NCI-H460 (cell line): ENCODE measurements around the gene FTCD. TPM values are rescaled to one million over a fixed set of nuclear protein-coding genes. Genes with fewer than 3 reads are reported as not detected.
"Not testable (repeated sequence)": the region's sequence is repeated elsewhere in the genome, so short reads cannot be mapped to it uniquely, and the experiment has no call there.

Experiments
- DNase-seq: peaks from one replicate; pipeline ENCODE4 v3.0.0-alpha.2; 2016; ENCODE audit warnings: low read depth; ENCODE audit errors: extremely low read depth
- total RNA-seq: library from RNA; depleted of rRNA; stranded (reverse); fragments of >200 nt; shearing (Covaris generic); gene quantifications from 2 replicates; pipeline ENCODE4 v1.2.3, GENCODE V29; 2014

Gene FTCD
- total RNA-seq, 1 experiment from 2014 or later, result 0.22 TPM

DNA sequence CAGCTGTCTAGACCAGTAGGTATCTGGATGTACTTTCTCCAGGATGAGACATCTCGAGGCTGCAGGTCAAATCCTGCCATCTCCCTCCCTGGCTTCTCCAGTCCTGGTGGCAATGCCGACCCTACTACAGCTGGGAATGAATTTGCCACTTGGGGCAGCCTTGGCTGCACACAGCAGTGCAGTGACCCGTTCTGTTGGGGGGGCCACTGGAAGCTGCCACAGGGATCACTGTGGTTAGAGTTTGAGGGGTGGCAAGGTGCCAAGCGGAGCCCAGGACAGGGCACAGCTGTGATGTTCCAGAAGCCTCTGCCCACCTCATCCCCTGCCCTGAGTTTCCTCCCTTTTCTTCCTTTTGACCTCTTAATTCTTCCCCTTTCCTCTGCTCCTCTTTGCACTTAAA, 40.4 kb downstream of the FTCD start:
- no peak for DNase-seq

DNA sequence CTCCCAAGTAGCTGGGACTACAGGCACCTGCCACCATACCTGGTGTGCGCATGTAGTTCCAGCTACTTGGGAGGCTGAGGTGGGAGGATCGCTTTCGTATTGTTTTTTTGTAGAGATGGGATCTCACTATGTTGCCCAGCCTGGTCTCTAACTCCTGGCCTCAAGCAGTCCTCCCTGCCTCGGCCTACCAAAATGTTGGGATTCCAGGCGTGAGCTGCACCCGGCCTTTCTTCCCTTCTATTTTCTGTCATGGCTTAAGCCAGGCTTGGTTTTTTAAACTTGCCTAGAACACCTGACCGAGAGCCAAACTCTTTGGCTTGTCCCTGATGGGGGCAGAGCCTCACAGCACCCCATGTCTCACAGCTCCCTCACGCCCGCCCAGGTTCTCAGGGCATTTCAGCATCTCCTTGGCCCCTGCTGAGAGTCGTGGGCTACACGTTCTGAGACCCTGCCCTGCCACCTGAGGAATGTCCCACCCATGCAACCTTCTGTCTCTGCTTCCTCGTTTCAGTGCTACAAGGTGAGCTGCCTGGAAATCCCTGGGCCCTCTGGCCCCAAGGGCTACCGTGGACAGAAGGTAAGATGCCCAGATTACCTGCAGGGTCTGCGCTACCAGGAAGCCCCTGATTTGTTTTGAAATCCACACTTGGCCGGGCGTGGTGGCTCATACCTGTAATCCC, 41.7 kb downstream of the FTCD start:
- DNase-seq, result no peak

GRCh38 chr21:46112725-46113215, 42.6 kb downstream of the FTCD start:
- no peak for DNase-seq

DNA sequence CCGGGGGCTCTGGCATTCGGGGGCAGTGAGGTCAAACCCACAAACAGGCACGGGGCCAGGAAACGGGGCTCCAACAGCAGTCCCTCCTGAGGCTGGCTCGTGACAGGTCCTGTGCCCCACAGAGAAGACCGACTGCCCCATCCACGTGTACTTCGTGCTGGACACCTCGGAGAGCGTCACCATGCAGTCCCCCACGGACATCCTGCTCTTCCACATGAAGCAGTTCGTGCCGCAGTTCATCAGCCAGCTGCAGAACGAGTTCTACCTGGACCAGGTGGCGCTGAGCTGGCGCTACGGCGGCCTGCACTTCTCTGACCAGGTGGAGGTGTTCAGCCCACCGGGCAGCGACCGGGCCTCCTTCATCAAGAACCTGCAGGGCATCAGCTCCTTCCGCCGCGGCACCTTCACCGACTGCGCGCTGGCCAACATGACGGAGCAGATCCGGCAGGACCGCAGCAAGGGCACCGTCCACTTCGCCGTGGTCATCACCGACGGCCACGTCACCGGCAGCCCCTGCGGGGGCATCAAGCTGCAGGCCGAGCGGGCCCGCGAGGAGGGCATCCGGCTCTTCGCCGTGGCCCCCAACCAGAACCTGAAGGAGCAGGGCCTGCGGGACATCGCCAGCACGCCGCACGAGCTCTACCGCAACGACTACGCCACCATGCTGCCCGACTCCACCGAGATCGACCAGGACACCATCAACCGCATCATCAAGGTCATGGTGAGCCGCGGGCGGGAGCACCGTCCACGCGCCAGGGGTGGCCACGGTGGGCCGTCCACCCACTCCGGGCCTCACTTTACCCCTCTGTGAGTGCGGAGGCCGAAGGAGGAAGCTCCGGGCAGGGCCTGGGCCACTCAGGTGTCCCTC, 43.3 kb downstream of the FTCD start:
- no peak for DNase-seq

GRCh38 chr21:46111193-46111571, 44.2 kb downstream of the FTCD start:
- DNase-seq, result no peak

- DNase-seq, result no peak
Observed at GRCh38 chr21:46110499-46111192, 44.7 kb downstream of the FTCD start.

DNA sequence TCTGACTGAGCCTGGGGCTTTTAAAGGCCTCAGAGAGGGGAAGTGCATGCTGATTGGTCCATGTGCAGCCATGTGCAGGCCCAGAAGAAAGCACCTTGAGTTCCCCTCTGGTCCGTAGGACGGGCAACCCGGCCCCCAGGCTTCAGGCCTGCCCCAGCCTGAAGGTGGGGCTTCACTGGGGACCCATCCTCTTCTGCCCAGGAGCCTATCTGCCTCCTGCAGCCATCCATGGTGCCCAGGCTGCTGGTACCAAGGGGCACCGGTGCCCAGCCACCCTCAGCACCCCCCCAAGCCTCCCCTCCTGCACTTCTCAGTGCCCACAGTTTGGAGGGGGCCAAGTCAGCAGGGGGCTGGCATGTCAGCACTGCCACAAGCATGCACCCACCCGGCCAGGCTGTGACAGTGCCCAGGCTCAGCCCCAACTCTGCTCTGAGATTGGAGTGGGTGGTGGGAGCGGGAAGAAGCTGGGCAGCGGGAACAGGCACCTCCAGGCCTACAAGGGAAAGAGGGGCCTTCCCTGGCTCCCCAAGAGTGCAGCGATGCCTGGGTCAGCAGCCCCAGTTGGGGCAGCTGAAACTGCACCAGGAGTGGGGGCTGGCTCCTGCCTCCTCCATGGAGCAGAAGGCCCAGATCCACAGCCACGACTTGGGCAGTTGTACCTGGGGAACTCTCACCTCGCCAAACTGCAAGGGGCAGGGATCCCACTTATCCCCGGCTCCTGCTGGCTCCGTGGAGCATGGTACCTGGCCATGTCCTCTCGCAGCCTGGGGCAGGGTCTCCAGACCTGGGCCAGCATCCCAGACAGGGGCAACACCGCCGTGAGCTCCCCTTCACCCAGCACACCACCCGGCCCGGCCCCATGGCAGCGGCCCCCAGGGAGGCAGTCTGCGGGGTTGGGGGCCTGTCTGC, 45.8 kb downstream of the FTCD start:
- DNase-seq, result no peak

DNA sequence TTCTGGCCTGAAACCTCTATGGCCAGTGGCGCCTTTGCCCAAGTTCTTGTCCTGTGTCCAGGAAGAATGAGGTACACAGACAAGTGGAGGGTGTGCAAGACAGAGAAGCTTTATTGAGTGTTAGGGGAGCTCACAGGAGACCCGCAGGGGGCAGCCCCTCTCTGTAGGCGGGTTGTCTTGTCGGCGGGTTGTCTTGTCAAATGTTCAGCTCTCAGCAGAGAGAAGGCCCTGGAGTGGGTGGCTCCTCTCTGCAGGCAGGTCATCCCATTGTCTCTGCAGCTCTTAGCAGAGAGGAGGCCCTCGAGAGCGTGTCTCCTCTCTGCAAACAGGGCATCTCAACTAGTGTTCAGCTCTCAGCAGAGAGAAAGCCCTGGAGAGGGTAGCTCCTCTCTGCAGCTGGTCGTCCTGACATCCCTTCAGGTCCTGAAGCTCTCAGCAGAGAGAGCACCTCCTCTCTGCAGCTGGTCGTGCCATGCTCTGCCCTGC, 46.5 kb downstream of the FTCD start:
- DNase-seq, result no peak

DNA sequence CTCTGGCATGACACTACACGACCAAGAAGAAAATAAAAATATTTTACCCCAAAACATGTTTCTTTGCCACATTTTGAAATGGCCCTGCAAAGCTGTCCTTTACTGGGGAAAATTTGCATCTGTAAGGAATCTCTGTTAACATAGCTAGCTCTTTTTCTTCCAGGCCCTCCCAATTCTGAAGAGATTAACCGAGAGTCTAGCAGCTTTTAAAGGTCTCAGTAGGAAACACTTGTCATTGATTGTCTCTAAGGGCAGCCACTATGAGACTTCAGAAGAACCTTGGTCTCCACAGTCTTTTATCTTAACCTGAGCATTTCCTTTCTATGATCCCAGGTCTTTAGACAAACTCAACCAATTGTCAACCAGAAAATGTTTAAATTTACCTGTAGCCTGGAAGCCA, 48.0 kb downstream of the FTCD start:
- not testable (repeated sequence) for DNase-seq

DNA sequence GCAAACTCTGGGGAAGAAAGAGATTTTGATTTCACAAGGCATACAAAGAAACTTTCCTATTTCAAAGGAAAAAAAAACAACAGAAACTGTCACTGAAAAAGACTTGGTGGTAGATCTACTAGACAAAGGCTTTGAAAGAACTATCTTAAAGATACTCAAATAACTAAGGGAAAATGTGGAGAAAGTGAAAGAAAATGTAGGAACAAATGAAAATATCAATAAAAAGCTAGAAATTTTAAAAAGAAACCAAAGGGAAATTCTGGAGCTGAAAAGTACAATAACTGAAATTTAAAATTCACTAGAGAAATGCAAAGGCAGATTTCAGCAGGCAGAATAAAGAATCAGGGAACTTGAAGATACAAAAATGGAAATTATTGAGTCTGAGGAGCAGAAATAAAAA, 51.3 kb downstream of the FTCD start:
- DNase-seq, result no peak

GRCh38 chr21:46100906-46101305, 54.5 kb downstream of the FTCD start:
- no peak for DNase-seq

DNA sequence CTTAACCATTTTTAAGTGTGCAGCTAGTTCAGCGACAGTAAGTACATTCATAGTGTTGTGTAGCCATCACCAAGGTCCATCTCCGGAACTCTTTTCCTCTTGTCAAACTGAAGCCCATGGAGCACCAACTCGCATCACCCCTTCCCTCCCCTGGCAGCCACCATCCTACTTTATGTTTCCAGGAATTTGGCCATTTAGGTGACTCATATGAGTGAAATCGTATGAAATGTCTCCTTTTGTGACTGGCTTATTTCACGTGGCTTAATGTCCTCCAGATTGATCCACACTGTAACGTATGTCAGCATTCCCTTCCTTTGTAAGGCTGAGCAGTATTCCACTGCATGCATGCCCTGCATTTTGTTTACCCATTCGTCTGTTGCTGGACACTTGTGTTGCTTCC, 55.0 kb downstream of the FTCD start:
- DNase-seq, result no peak

- DNase-seq, result no peak
Observed at GRCh38 chr21:46100020-46100419, 55.4 kb downstream of the FTCD start.

GRCh38 chr21:46099476-46099875, 55.9 kb downstream of the FTCD start:
- no peak for DNase-seq

GRCh38 chr21:46098303-46099141, 56.9 kb downstream of the FTCD start:
- DNase-seq, result no peak

GRCh38 chr21:46097336-46098293, 57.8 kb downstream of the FTCD start, which contains the start of gene COL6A2:
Gene COL6A2 (plus strand): TSS chr21:46098112.
- peak; percentile 19 for DNase-seq

GRCh38 chr21:46096596-46097335, 58.6 kb downstream of the FTCD start:
- DNase-seq, result no peak
